ENCODE data around the gene NINJ1. TPM values are rescaled to one million over a fixed set of nuclear protein-coding genes. Genes with fewer than 3 reads are reported as not detected.

Gene NINJ1
- total and polyA plus RNA-seq, 2 of the 4 experiments (the other 2 are of a cell fraction): 21.9 to 38.8 TPM

- no peak overlapping the region for H2AK5ac ChIP-seq (ENCODE audit: low read depth, low read length)
- H3K4me1 ChIP-seq (ENCODE audit: control insufficient read depth, insufficient read depth, low read length): peaks cover 6% of the 10 kb centered on the region
- H3K56ac ChIP-seq (ENCODE audit: extremely low read depth, insufficient read depth, low read length): no peak overlapping the region
- H3K9me1 ChIP-seq (ENCODE audit: insufficient read depth, low read length): peaks cover 4% of the 10 kb centered on the region; the same call in 1 of the 2 replicates
- no peak overlapping the region for H3K4me3 ChIP-seq (ENCODE audit: insufficient read depth, low read depth, low read length)
- H2BK5ac ChIP-seq (ENCODE audit: low read depth, low read length, poor library complexity, severe bottlenecking): no peak overlapping the region
- H4K91ac ChIP-seq (ENCODE audit: insufficient read depth, low read depth, low read length): no peak overlapping the region
- POLR2A ChIA-PET (ENCODE audit: unreplicated experiment): no interaction called here
- intact Hi-C loops (cut with micrococcal nuclease): no loop called here
- H2BK20ac ChIP-seq (ENCODE audit: low read depth, low read length): no peak overlapping the region
- H2BK120ac ChIP-seq (ENCODE audit: low read depth, low read length): no peak overlapping the region
- no peak overlapping the region for H4K5ac ChIP-seq (ENCODE audit: low read depth, low read length)
- no peaks in the 10 kb centered on the region for H3K27me3 ChIP-seq (ENCODE audit: control insufficient read depth, insufficient read depth, low read length)
- no peak overlapping the region for H2AK9ac ChIP-seq (replicated peaks; ENCODE audit: low read depth, low read length, poor library complexity)
- BruUV-seq (replicated peaks): no TSS peak
- TF ChIP-seq FOS (IDR thresholded peaks at IDR 0.05; ENCODE audit: low read depth, low read length) (no peak), CEBPB (IDR thresholded peaks at IDR 0.05; ENCODE audit: low read depth, low read length) (no peak), MAZ (IDR thresholded peaks at IDR 0.05; ENCODE audit: borderline replicate concordance, low read depth, low read length) (no peak), ELK1 (IDR thresholded peaks at IDR 0.05; ENCODE audit: borderline replicate concordance, low read depth, low read length) (no peak), NFE2L2 (IDR thresholded peaks at IDR 0.05; ENCODE audit: low read depth, low read length) (no peak), CTCF (conservative IDR thresholded peaks at IDR 0.05; ENCODE audit: low read depth, low read length) (no peak), CHD1 (IDR thresholded peaks at IDR 0.05; ENCODE audit: low read depth, low read length) (no peak), RCOR1 (IDR thresholded peaks at IDR 0.05; ENCODE audit: insufficient replicate concordance, low read length) (no peak), MXI1 (IDR thresholded peaks at IDR 0.05; ENCODE audit: borderline replicate concordance, low read depth, low read length) (no peak), USF2 (IDR thresholded peaks at IDR 0.05; ENCODE audit: low read depth, low read length) (no peak), BHLHE40 (IDR thresholded peaks at IDR 0.05; ENCODE audit: low read depth, low read length) (no peak)
- H3K4me2 ChIP-seq (ENCODE audit: low read depth, low read length): no peak overlapping the region
- H3K9me3 ChIP-seq (ENCODE audit: control insufficient read depth, insufficient read depth, low read length): no peaks in the 10 kb centered on the region
- peaks cover 19% of the 10 kb centered on the region for H4K20me1 ChIP-seq (ENCODE audit: insufficient read depth, low read length)
- no peak overlapping the region for H3K14ac ChIP-seq (replicated peaks; ENCODE audit: low read depth, low read length)
- H3K36me3 ChIP-seq (ENCODE audit: control insufficient read depth, insufficient read depth, low read length): peaks cover 29% of the 10 kb centered on the region
- H3K79me1 ChIP-seq (ENCODE audit: low read depth in 1 of 2, low read length in 2 of 2): peaks cover 7 to 16% of the 10 kb centered on the region in 2 experiments
- H3K27ac ChIP-seq (ENCODE audit: insufficient read depth, low read length): no peak overlapping the region
- 100% methylated on average over 2 of the region's 15 CpGs; no CpG with 5 or more reads in 1 of the 2 experiments for WGBS, 2 experiments (ENCODE audit: extremely low coverage in 2 of 2, insufficient read length in 1 of 2)
- H3K9ac ChIP-seq (ENCODE audit: low read depth, low read length): no peak overlapping the region
- no peak overlapping the region for H2BK15ac ChIP-seq (ENCODE audit: low read depth, low read length)
- DNase-seq: no peak
- no peak overlapping the region for H3K18ac ChIP-seq (ENCODE audit: low read depth, low read length)
- H4K8ac ChIP-seq (ENCODE audit: low read depth in 2 of 2, low read length in 2 of 2): no peak overlapping the region
- H2AFZ ChIP-seq (replicated peaks; ENCODE audit: low read length, poor library complexity): no peak overlapping the region
- no peak for ATAC-seq (ENCODE audit: low read depth)
- dilution Hi-C loops (cut with HindIII; ENCODE audit: low sequenced_read_pairs, unreplicated experiment): no loop called here
- no peak overlapping the region for H3K4ac ChIP-seq (ENCODE audit: low read depth, low read length)
- in situ Hi-C loops (cut with MboI; ENCODE audit: low sequenced_read_pairs): loop anchor here (10.0 to 25.0 kb wide), 2 partner anchors 343 to 450 kb away; partner anchors contain the start of genes FAM120A and FAM120AOS
- CTCF ChIA-PET: no interaction called here
- H3K23ac ChIP-seq (ENCODE audit: low read depth, low read length): no peak overlapping the region
These were observed 21.8 kb downstream of the NINJ1 start for GRCh38 chr9:93112116-93112863.
